ENCODE measurements around the gene RAD50.

RAD50 gene

GRCh38 chr5:132667309-132667708 is 110.5 kb downstream of the RAD50 start:
- DNase-seq (ENCODE audit: low read depth): no peak
- H3K4me3 ChIP-seq (ENCODE audit: low read length): no peak overlapping the region
- TF ChIP-seq CTCF (IDR thresholded peaks at IDR 0.05; ENCODE audit: insufficient read depth, low read depth, low read length, missing control alignments): no peak

- H3K4me3 ChIP-seq (ENCODE audit: low read length): no peak overlapping the region
- no peak for TF ChIP-seq CTCF (IDR thresholded peaks at IDR 0.05; ENCODE audit: insufficient read depth, low read depth, low read length, missing control alignments)
- peak; percentile 26 for DNase-seq (ENCODE audit: low read depth)
Measured at GRCh38 chr5:132667761-132668705, 111.3 kb downstream of the RAD50 start.

DNA sequence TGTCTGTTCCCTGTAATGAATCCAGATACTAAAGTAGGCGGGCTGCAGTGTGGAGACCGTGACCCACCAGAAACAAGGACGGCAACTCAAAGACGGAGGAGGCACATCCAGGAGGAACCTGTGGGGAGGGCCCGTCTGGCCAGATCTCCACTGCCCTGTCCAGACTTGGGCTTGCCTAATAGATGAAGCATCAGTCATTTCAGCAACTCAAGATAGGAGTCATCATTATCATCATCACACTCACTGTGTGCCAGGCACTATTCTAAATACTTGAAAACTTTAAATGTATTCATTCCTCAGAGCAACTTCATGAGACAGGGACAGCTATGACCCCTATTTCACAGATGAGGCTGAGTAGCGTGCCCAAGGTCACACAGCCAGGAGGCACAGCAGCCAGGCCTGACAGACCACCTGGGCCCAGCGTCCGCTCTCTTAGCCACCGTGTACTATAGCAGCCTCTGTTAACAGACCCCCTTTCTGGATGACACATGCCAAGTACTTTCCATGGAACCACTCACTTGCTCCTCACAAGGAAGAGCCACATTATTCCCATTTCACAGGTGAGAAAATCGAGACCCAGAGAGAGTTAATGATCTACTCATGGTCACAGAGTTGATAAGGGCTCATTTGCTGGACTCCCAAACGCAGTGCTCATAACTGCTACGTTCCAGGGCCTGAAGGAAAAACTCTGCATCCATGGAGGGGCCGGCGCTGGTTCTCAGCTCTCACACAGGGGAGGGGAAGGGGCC is 112.1 kb downstream of the RAD50 start:
- DNase-seq (ENCODE audit: low read depth): peak; percentile 27
- no peak for TF ChIP-seq CTCF (IDR thresholded peaks at IDR 0.05; ENCODE audit: insufficient read depth, low read depth, low read length, missing control alignments)

DNA sequence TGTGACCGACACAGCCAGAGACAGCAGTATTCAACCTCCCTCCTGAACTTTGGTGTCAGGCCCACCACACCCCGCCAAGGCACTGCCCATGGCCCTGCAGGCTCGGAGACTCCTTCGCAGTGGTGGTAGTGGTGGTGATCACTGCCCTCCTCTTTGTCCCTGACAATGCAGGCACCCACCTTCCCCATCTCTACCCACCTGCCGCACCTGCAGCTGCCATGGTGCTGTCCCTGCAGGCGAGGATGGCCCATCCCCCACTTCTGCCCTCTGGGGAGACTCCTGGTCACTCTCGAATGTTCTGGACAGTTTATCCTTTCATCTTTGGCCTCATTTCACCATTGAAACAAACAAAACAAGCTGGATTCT is 112.7 kb downstream of the RAD50 start:
- no peak for TF ChIP-seq CTCF (IDR thresholded peaks at IDR 0.05; ENCODE audit: insufficient read depth, low read depth, low read length, missing control alignments)
- DNase-seq (ENCODE audit: low read depth): no peak
- no peak overlapping the region for H3K4me3 ChIP-seq (ENCODE audit: low read length)

More for the DNA sequence above, 112.1 kb downstream of the RAD50 start:
- H3K4me3 ChIP-seq (ENCODE audit: low read length): no peak overlapping the region

DNA sequence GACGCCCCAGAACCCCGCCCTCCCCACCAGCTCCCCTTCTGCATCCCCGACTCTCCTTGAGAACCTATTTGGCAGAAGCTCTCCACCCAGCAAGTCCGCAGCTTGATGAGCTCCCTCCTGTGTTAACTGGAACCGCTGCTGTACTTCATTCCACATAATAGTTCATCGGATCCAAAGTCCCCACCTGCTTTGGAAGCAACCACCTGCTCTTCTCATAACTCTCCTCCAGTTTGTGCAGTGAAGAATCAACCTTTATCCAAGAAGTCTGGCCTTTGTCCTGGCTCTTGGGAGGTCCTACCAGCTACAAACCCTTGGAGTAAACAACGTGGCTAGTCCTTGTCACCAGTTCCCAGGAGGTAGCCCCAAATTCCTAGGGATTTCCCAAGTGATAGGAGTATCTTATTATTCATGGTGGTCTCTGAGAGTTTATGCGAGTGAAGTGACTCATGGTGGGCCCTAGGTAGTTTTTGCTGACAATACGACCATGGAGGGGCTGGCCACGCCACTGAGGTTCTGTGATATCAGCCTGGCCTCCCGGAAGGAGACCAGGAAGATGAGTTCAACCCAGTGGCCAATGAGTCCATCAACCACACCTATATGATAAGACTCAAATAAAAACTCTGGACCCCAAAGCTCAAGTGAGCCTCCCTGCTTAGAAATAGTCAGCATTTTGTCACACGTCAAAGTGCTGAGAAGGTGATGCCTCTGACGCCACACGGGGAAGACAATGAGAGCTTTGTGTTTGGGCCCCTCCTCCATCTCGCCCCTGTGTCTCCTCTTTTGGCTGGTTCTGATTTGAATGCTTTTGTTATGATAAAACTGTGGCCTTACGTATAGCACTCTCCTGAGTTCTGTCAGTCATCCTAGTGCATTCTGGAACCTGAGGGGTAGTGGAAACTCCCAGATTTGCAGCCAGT is 113.4 kb downstream of the RAD50 start:
- H3K4me3 ChIP-seq (ENCODE audit: low read length): no peak overlapping the region
- no peak for TF ChIP-seq CTCF (IDR thresholded peaks at IDR 0.05; ENCODE audit: insufficient read depth, low read depth, low read length, missing control alignments)
- no peak for DNase-seq (ENCODE audit: low read depth)

DNA sequence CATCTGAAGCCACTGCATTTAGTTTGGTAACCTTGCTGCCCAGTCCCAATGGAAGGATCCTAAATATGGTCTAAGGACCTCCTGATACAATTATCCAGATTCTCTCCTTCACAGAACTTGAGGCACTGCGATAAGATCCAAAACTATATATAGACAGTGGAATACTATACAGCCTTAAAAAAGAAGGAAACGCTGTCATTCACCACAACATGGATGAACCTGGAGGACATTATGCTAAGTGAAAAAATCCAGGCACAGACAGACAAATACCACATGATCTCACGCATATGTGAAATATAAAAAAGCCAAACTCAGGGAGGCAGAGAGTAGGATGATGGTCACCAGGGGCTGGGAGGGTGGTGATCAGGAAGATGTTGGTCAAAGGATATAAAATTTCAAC is 114.2 kb downstream of the RAD50 start:
- DNase-seq (ENCODE audit: low read depth): no peak
- H3K4me3 ChIP-seq (ENCODE audit: low read length): no peak overlapping the region
- TF ChIP-seq CTCF (IDR thresholded peaks at IDR 0.05; ENCODE audit: insufficient read depth, low read depth, low read length, missing control alignments): no peak

Measured in epithelial cell of esophagus (primary cell).